GM18508 (cell line): ENCODE results near the gene MRGPRD.

Experiments used
- ATAC-seq: cut with Tn5 transposase; IDR thresholded peaks from one replicate; pipeline ENCODE4 v1.9.1; 2021; ENCODE audit warnings: moderate number of reproducible peaks; ENCODE audit not compliant: insufficient read depth, unreplicated experiment

The MRGPRD gene

GRCh38 chr11:68950762-68951161, 30.0 kb downstream of the MRGPRD start:
- no peak for ATAC-seq

DNA sequence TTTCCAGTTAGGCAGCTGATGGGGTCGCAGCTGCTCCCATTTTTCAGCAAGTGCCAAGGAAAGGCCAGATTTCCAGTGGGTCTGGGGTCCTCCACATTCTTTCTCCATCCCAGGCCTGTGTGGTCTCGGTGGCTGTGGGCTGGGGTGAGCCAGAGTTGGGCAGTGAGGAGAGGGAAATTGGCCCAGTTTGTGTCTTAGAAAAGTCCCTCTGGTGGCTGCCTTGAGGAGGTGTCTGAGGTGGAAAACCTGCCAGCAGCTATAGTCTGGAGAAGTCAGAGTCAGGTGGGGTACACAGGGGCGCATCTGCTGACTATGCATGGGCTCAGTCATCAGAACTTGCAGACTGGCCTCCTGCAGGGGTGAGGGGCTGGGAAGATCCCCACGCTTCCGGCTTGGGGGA, 30.5 kb downstream of the MRGPRD start:
- ATAC-seq = no peak

DNA sequence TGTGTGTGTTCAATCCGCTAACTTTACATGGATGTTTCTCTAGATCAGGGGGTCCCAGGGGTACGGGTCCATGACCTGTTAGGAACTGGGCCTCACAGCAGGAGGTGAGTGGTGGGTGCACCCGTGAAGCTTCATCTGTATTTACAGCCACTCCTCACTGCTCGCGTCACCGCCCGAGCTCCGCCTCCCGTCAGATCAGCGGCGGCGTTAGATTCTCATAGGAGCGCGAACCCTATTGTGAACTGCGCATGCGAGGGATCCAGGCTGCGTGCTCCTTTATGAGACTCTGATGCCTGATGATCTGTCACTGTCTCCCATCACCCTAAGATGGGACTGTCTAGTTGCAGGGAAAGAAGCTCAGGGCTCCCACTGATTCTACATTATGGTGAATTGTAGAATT, 31.9 kb downstream of the MRGPRD start:
- no peak for ATAC-seq

GRCh38 chr11:68948496-68948895, 32.3 kb downstream of the MRGPRD start:
- no peak for ATAC-seq

GRCh38 chr11:68947151-68947550, 33.6 kb downstream of the MRGPRD start:
- ATAC-seq = no peak

DNA sequence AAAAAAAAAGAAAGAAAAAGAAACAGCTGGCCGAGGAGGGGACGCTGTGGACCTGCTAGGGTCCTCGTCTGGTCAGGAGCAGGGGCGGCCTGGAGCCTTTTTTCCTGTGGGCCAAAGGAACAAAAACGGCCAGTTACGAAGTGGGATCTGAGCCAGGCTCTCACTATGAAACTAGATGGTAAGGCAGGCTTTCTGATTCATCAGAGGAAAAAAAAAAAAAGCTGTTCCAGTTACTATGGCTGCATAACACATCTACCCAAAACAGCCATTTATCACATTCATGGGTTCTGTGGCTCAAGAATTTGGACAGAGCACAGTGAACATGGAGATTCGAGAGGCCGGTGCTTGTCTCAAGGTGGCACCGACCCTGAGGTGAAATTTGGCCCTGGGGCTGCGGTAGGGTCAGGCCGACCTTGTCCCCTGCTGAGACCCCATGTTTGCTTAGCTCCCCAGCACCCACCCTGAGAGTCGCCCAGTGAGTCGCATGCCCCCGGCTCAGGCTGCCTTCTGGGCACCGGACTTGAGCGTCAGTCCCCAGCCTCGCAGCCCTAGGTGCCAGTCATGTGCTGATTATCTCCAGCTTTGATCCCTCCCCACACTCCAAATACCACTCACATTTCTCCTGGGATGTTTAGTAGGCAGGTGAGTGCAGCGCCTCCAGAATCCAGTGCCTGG, 34.2 kb downstream of the MRGPRD start:
- ATAC-seq = no peak

GRCh38 chr11:68942751-68943271, 38.0 kb downstream of the MRGPRD start:
- no peak for ATAC-seq

DNA sequence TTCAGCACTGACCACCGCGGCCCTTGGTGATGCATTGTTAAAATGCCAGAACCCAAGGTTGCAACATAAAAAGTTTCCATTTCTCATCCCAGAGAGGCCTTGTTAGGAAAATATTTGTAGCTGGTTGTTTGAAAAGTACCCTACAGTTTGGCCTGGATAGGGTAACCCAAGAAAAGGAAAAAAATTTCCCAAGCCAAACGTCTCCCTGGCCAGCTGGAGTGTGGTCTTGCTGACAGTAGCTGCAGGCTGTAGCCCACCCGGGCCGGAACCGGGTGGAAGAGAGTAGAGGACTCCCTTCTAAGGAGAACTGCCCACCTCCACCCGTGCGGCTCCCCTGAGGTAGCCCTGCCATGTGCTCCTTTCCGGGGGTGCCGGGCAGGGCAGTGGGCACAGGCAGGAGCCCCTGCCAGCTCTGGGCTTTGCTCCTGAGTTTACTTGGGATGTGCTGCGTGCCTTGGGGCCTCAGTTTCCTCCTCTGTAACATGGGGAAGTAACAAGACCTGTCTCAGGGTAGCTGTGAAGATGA, 38.6 kb downstream of the MRGPRD start:
- no peak for ATAC-seq

DNA sequence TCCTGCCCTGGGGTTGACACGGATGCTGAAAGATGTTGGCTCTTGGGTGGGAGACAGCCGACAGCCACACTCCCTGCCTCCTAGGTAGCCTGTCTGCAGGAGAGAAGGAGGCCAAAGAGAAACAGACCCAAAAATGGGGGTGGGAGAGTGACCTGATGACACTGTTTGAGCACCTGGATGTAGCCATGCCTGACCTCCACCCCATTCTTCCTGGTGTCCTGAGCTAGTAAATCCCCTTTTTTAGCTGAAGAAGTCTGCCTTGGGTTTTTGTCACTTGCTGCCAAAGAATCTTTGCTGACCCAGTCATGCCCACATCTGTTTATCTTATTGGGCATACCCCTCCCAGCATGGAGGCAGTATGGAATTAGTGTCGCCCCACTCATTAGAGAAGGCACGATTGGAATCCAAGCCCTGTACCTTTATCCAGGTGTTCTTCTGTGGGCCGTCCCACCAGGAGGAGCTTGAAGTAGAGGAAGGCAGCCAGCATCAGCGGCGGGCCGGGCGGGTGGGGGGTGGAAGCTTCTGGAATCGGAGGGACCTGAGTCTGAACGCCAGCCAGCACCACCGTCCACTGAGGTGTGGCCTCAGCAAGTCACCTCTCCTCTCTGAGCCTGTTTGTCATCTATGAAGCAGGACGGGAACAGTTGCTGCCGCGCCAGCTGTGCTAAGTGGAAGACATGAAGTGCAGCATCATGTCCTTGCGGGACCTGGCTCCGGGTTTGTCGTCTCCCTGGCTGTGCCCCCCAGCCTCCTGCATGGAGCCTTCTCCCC, 39.3 kb downstream of the MRGPRD start:
- no peak for ATAC-seq

DNA sequence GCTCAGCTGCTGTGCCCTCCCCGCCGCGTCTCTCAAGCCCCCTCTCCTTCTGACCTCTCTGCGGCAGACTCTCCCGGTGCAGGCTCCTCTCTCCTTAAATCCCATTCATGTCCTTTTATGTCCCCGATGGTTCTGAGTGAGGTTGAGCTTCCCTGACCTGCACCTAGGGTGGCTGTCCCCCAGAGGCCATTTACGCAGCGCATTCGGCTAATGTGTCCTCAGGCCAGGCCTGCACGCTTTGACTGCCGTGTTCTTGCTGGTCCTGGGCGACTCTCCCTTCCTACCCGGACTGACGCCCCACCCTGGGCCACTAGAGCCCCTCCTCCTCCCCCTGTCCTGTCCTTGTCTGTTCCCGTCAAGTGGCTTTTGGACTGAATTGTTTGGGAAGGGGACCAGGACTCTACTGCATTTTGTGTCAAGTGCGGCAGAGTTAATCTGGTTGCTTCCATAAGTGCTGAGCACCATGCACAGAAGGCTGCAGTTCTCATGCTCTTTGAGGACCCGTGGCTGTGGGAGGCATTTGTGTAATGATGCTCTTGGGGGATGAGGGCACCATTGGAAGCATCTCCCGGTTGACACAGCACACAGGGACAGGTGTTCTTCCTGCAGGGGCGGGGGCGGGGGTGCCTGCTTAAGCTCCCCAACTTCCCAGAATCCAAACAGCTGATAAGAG, 40.0 kb downstream of the MRGPRD start:
- no peak for ATAC-seq

DNA sequence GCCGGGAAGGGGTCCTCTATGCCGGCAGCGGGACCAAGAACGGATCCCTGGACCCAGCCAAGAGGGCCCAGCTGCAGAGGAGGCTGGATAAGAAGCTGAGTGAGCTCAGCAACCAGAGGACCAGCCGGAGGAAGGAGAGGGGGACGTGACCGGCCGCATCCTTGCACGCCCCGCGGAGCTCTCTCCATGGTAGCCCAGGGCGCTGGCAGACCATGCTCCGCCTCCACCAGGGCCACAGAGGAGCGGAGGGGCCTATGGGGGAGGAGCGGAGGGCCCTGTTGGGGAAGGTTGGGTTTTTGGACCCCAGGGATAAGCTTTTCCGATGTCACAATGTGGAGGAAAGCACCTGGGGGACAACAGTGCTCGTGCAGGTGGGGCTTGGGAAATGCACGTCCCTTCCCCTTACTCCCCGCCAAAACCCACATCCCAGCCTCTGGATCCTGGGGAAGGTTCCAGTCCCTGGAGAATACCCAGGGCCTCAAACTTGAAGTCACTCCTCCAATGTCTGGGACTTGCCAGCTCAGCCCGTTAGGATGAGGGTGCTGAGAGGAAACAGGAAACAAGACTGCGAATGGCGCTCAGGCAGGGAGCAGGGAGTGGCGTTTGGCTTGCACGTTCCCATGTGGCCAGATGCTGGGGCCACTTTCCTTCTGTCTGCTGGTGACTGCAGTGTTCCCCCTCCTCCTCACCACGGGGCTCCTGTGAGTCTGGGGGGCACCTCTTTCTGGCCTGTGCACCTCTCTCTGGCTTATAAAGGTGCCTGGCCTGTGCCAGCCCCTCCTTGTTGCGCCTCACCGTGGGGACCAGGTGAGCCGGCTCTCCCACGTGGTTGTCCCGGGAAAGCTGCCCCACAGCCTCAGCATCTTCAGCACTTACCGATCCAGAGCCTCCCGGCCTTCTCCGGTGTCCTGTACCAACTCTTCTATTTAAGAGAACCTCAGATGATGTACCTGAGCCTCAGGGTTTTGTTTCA, 40.9 kb downstream of the MRGPRD start:
- no peak for ATAC-seq

DNA sequence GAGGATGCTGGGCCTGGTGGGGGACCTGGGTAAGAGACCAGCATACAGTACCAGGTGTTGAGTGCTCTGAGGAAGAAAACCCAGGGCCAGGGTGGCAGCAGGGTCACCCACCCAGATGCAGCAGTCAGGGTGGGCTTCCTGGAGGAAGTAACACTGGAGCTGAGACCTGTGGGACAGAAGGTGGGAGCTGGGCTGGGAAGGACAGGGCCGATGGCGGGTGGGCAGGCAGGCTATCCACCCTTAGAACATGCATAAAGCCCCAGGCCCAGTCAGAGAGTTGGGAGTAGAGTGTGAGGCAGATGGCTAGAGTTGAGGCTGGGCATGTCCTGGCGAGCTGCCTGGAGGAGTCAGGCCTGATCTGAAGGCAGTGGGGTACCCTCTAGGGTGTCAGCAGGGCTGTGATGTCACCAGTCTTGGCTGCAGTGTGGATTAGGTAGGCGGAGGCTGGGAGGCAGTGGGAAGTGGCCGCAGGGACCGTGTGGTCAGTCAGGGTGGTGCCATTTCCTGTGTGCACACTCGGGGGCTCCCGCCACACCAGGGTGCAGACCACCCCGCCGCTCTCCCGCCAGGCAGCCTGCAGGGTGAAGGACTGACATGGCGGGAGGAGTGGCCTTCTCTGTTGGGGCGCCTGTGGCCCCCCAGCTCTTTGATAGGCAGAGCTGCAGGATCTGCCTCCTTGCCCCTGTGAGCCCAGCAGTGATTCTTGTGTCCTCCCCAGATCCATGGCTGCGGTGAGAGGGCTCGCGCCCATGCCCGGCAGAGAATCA, 41.8 kb downstream of the MRGPRD start:
- no peak for ATAC-seq

- no peak for ATAC-seq
Measured at GRCh38 chr11:68938088-68938487, 42.7 kb downstream of the MRGPRD start.

- ATAC-seq = no peak
Measured at GRCh38 chr11:68936676-68937620, 43.8 kb downstream of the MRGPRD start.

- no peak for ATAC-seq
Measured at GRCh38 chr11:68936358-68936636, 44.5 kb downstream of the MRGPRD start.

- ATAC-seq = no peak
Measured at GRCh38 chr11:68935516-68936357, 45.0 kb downstream of the MRGPRD start.

- ATAC-seq = no peak
Measured at GRCh38 chr11:68935066-68935465, 45.7 kb downstream of the MRGPRD start.
